BLaER1 treated with 17β-estradiol and CSF1 and Interleukin-3, amounts not matched to agents 10 nM and 100 nM (cell line): ENCODE data around the gene MYEOV.

Experiments
- H3K27ac ChIP-seq, 11 experiments: shearing (Covaris generic); formaldehyde crosslinking; 2 replicates each; pipeline ENCODE4 v1.8.1; 2022
- H3K27me3 ChIP-seq, 11 experiments: shearing (Covaris generic); formaldehyde crosslinking; 2 replicates each; pipeline ENCODE4 v1.8.1; 2022
- H3K36me3 ChIP-seq, 11 experiments: shearing (Covaris generic); formaldehyde crosslinking; 2 replicates each; pipeline ENCODE4 v1.8.1; 2022
- H3K4me1 ChIP-seq, 10 experiments: shearing (Covaris generic); formaldehyde crosslinking; 2 replicates each; pipeline ENCODE4 v1.8.1; 2022
- H3K4me2 ChIP-seq, 11 experiments: shearing (Covaris generic); formaldehyde crosslinking; 2 replicates each; pipeline ENCODE4 v1.8.1; 2022
- H3K4me3 ChIP-seq, 10 experiments: shearing (Covaris generic); formaldehyde crosslinking; 2 replicates each; pipeline ENCODE4 v1.8.1; 2022
- H3K9ac ChIP-seq, 11 experiments: shearing (Covaris generic); formaldehyde crosslinking; 2 replicates each; pipeline ENCODE4 v1.8.1; 2022
- H3K9me3 ChIP-seq, 11 experiments: shearing (Covaris generic); formaldehyde crosslinking; replicated peaks in 1 of 11; 2 replicates each; pipeline ENCODE4 v1.8.1; 2022
- H4K20me1 ChIP-seq, 11 experiments: shearing (Covaris generic); formaldehyde crosslinking; 2 replicates each; pipeline ENCODE4 v1.8.1; 2022
- Cebpa-rat ChIP-seq, 11 experiments: shearing (Covaris generic); IDR thresholded peaks; 2 replicates each; pipeline ENCODE4 v1.8.1; 2022

MYEOV gene

DNA sequence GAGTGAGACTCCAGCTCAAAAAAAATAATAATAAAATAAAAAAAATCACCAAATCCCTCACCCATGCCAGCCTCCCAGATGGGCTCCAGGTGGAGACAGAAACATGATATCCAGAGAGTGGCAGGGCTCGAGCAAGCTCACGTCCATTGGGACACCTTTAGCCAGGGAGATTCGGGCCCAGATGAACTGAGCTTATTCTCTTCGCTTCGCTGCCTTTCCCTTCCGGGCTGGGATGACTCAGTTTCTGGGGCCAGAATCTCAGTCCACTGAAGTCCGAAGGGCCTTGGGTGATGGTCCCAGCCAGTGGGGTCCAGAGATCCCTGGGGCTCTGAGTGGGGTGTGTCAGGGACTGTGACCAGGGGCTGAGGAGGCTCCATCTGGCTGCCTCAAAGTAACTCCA lies 23.0 kb upstream of the MYEOV start:
- Histone ChIP-seq H3K27me3 (no peaks in the 10 kb centered on the region), H3K4me2 (no peak overlapping the region), H3K36me3 (no peaks in the 10 kb centered on the region), H3K9ac (no peak overlapping the region), H3K27ac (no peak overlapping the region), H3K4me3 (no peak overlapping the region), H3K4me1 (peaks cover 0 to 8% (median 0%) of the 10 kb centered on the region in 10 experiments; a peak in 2 of 20 replicates), H4K20me1 (no peaks in the 10 kb centered on the region), H3K9me3 (no peaks in the 10 kb centered on the region)
- TF ChIP-seq Cebpa-rat (IDR thresholded peaks at IDR 0.05): no peak

DNA sequence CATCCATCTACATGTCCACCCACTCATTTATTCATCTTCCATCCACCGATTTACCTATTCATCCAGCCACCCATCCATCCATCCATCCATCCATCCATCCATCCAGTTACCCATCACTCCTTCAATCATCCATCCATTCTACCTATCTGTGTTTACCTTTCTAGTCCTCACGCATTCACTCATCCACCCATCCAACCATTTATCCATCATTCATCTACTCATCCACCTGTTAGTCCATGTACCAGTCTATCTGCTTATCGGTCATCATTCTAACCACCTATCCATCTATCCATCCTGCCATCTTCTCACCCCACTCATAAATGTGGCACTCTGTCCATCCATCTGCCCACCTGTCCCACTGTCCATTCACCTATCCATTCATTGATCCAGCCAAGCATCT lies 21.9 kb upstream of the MYEOV start:
- no peaks in the 10 kb centered on the region for H3K27me3 ChIP-seq
- no peak for TF ChIP-seq Cebpa-rat (IDR thresholded peaks at IDR 0.05)

GRCh38 chr11:69272831-69273485 lies 21.0 kb upstream of the MYEOV start:
- no peak overlapping the region for H3K27ac ChIP-seq
- H3K36me3 ChIP-seq: no peaks in the 10 kb centered on the region
- H4K20me1 ChIP-seq: no peaks in the 10 kb centered on the region
- no peak overlapping the region for H3K4me2 ChIP-seq
- no peak overlapping the region for H3K9ac ChIP-seq
- H3K27me3 ChIP-seq: no peaks in the 10 kb centered on the region
- peaks cover 0 to 17% (median 5%) of the 10 kb centered on the region in 10 experiments; a peak in 8 of 20 replicates for H3K4me1 ChIP-seq
- no peak for TF ChIP-seq Cebpa-rat (IDR thresholded peaks at IDR 0.05)
- no peak overlapping the region for H3K4me3 ChIP-seq
- H3K9me3 ChIP-seq: no peaks in the 10 kb centered on the region

More for the DNA sequence above, 21.9 kb upstream of the MYEOV start:
- no peaks in the 10 kb centered on the region for H3K9me3 ChIP-seq
- H3K4me2 ChIP-seq: no peak overlapping the region
- H3K36me3 ChIP-seq: no peaks in the 10 kb centered on the region
- no peak overlapping the region for H3K4me3 ChIP-seq
- H4K20me1 ChIP-seq: no peaks in the 10 kb centered on the region
- H3K27ac ChIP-seq: no peak overlapping the region
- no peak overlapping the region for H3K9ac ChIP-seq
- H3K4me1 ChIP-seq: peaks cover 0 to 11% (median under 1%) of the 10 kb centered on the region in 10 experiments; a peak in 5 of 20 replicates

- Histone ChIP-seq H3K4me3 (no peak overlapping the region), H3K4me2 (no peak overlapping the region), H3K36me3 (no peaks in the 10 kb centered on the region), H3K9me3 (no peaks in the 10 kb centered on the region), H4K20me1 (no peaks in the 10 kb centered on the region), H3K4me1 (peaks cover 0 to 17% (median 5%) of the 10 kb centered on the region in 10 experiments; a peak in 8 of 20 replicates), H3K9ac (no peak overlapping the region), H3K27ac (no peak overlapping the region), H3K27me3 (no peaks in the 10 kb centered on the region)
- no peak for TF ChIP-seq Cebpa-rat (IDR thresholded peaks at IDR 0.05)
Observed at GRCh38 chr11:69273571-69273970, 20.4 kb upstream of the MYEOV start.

DNA sequence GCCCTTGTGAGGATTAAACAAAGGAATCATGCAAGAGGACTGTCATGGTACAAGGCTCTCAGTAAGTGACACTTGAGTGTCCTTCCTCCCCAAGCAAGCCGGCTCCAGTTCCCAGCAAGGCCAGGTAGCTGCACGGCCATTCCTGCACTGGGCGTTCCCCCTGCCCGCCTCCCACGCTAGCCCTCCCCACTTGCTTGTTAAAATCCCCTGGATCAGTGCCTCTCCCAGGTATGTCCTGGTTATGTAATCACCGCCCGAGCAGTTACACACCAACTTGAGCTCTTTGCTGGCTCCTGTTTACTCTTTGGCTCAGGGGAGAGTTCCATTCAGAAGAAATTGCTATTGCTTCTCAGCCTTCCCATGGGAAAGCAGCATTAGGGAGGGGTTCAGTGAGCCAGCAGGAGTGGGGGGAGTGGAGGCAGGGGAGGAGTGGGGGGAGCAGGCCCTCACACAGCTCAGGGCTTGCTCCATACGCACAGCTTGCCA lies 19.4 kb upstream of the MYEOV start:
- no peak overlapping the region for H3K4me2 ChIP-seq
- H3K9ac ChIP-seq: no peak overlapping the region
- no peak overlapping the region for H3K4me3 ChIP-seq
- no peaks in the 10 kb centered on the region for H3K27me3 ChIP-seq
- H3K36me3 ChIP-seq: no peaks in the 10 kb centered on the region
- no peak for TF ChIP-seq Cebpa-rat (IDR thresholded peaks at IDR 0.05)
- no peaks in the 10 kb centered on the region for H3K9me3 ChIP-seq
- H4K20me1 ChIP-seq: no peaks in the 10 kb centered on the region
- peaks cover 0 to 17% (median 5%) of the 10 kb centered on the region in 10 experiments; a peak in 8 of 20 replicates for H3K4me1 ChIP-seq
- H3K27ac ChIP-seq: no peak overlapping the region

DNA sequence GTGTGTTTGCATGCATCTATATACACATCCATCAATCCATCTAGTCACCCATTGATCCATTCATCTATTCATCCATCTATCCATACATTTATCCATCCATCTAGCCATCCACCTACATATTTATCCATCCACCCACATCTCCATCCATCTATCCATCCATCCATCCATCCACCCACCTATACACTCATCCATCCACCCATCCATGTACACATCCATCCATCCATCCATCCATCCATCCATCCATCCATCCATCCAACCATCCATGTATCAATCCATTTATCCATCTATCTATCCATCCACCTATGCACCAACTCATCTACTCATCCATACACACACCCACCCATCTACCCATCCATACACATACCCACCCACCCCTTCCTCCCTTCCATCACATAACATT lies 18.8 kb upstream of the MYEOV start:
- TF ChIP-seq Cebpa-rat (IDR thresholded peaks at IDR 0.05): no peak
- no peaks in the 10 kb centered on the region for H3K9me3 ChIP-seq
- H3K9ac ChIP-seq: no peak overlapping the region
- no peaks in the 10 kb centered on the region for H3K27me3 ChIP-seq
- H3K4me1 ChIP-seq: peaks cover 0 to 17% (median 5%) of the 10 kb centered on the region in 10 experiments; a peak in 8 of 20 replicates
- H3K4me2 ChIP-seq: no peak overlapping the region
- H3K27ac ChIP-seq: no peak overlapping the region
- no peaks in the 10 kb centered on the region for H3K36me3 ChIP-seq
- no peak overlapping the region for H3K4me3 ChIP-seq
- no peaks in the 10 kb centered on the region for H4K20me1 ChIP-seq

DNA sequence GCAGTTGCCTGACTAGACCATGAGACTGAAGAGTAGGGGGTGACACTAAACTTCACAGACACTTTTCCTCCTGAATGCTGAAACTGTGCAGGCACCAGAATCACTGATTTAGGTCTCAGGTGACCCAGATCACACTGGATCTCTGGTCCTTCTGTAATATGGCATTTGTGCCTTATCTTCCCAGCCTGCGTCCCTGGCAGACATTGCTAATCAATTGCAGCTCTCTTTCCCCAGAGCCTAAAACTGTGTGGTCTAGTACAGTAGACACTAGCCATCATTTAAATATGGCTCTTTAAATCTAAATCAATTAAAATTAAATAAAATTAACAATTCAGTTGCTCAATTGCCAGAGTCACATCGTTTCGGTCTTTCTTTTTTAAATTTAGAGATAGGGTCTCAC lies 17.8 kb upstream of the MYEOV start:
- no peaks in the 10 kb centered on the region for H3K27me3 ChIP-seq
- H4K20me1 ChIP-seq: no peaks in the 10 kb centered on the region
- H3K36me3 ChIP-seq: no peaks in the 10 kb centered on the region
- no peak overlapping the region for H3K4me3 ChIP-seq
- peak overlapping the region in 2 of 11 experiments; percentile 18 to 28; a peak in 1 of 22 replicates for H3K4me2 ChIP-seq
- H3K9ac ChIP-seq: no peak overlapping the region
- TF ChIP-seq Cebpa-rat (IDR thresholded peaks at IDR 0.05): no peak
- H3K9me3 ChIP-seq: no peaks in the 10 kb centered on the region
- peaks cover 0 to 14% (median 5%) of the 10 kb centered on the region in 10 experiments; a peak in 8 of 20 replicates for H3K4me1 ChIP-seq
- no peak overlapping the region for H3K27ac ChIP-seq

- no peak for TF ChIP-seq Cebpa-rat (IDR thresholded peaks at IDR 0.05)
- Histone ChIP-seq H4K20me1 (no peaks in the 10 kb centered on the region), H3K4me1 (peaks cover 0 to 13% (median 5%) of the 10 kb centered on the region in 10 experiments; a peak in 8 of 20 replicates), H3K27me3 (no peaks in the 10 kb centered on the region), H3K36me3 (no peaks in the 10 kb centered on the region), H3K4me2 (peak overlapping the region in 6 of 11 experiments; percentile 10 to 34 (median 23); a peak in 7 of 22 replicates), H3K4me3 (no peak overlapping the region), H3K9ac (no peak overlapping the region), H3K9me3 (peaks cover 0 to 4% (median 0%) of the 10 kb centered on the region in 11 experiments; a peak in 8 of 22 replicates), H3K27ac (no peak overlapping the region)
Observed at GRCh38 chr11:69277074-69277809, 16.7 kb upstream of the MYEOV start.

DNA sequence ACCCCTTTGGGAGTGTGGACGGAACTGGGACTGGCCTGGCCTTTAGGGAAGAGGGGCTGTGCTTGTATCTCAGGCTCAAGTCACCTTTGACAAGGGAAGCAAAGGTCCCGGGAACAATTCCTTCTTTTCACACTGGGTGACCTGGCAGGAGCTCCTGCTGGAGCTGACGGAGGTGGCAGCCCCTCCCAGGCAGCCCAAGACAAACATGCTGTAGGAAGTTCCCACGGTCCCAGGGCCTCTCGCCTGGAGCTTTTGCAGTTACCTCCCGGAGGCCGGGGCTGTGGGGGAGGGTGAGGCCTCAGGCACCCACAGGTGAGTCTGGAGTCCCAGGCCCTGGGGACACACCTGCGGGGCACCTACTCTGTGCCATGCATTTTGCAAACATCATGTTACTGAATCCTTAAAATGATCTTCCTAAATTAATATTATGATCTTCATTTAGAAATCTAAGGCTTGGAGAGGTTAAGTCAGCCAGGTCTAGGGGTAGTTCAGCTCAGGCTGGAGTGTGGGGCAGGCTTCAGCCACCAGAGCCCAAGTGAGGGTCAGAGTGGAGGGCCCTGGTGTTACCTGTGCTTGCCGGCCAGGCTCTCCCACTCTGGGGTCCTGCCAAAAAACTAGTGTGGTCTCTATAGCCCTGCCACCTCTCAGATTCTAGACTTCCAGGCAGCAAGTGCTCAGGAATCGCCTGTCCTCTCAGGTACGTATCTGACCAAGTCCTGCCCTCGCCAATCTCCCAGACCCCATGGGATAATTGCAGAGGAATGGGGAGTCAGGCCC lies 15.7 kb upstream of the MYEOV start:
- Histone ChIP-seq H3K4me1 (peaks cover 0 to 13% (median 5%) of the 10 kb centered on the region in 10 experiments; a peak in 8 of 20 replicates), H3K9me3 (peaks cover 0 to 8% (median 0%) of the 10 kb centered on the region in 11 experiments; a peak in 8 of 22 replicates), H3K27ac (no peak overlapping the region), H3K4me2 (no peak overlapping the region), H4K20me1 (no peaks in the 10 kb centered on the region), H3K4me3 (no peak overlapping the region), H3K36me3 (no peaks in the 10 kb centered on the region), H3K9ac (no peak overlapping the region), H3K27me3 (no peaks in the 10 kb centered on the region)
- no peak for TF ChIP-seq Cebpa-rat (IDR thresholded peaks at IDR 0.05)
